ENCODE measurements around the gene MAP7D1.
A peak's percentile ranks its signal among the peaks of the same experiment; 100 is the strongest.

Gene MAP7D1

DNA sequence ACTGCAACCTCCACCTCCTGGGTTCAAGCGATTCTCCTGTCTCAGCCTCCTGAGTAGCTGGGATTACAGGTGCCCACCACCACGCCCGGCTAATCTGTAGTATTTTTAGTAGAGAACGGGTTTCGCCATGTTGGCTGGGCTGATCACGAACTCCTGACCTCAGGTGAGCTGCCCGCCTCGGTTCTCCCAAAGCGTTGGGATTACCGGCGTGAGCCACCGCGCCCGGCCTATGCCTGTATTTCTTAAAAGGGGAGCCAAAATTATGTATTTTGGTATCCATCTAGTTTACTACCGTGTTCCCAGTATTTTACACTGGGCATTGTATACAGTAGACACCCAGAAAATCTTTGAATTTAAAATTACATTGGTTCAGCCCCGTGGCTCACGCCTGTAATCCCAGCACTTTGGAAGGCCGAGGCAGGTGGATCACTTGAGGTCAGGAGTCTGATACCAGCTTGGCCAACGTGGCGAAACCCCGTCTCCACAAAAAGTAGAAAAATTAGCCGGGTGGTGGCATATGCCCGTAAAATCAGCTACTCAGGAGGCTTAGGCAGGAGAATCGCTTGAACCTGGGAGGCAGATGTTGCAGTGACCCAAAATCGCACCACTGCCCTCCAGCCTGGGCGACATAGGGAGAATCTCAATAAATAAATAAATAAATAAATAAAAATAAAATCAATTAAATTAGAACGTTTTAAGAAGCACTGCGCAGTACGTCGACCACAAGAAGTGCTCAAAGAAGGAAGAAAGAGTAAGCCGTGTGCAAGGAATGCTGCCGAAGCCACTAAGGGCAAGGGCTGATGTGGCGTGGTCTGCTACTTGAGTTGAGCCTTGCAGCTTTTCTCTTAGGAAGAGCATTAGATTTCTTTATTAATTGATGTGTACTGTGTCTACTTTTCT is 66.8 kb downstream of the MAP7D1 start:
- TF ChIP-seq, protein P1, sequence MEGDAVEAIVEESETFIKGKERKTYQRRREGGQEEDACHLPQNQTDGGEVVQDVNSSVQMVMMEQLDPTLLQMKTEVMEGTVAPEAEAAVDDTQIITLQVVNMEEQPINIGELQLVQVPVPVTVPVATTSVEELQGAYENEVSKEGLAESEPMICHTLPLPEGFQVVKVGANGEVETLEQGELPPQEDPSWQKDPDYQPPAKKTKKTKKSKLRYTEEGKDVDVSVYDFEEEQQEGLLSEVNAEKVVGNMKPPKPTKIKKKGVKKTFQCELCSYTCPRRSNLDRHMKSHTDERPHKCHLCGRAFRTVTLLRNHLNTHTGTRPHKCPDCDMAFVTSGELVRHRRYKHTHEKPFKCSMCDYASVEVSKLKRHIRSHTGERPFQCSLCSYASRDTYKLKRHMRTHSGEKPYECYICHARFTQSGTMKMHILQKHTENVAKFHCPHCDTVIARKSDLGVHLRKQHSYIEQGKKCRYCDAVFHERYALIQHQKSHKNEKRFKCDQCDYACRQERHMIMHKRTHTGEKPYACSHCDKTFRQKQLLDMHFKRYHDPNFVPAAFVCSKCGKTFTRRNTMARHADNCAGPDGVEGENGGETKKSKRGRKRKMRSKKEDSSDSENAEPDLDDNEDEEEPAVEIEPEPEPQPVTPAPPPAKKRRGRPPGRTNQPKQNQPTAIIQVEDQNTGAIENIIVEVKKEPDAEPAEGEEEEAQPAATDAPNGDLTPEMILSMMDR (IDR thresholded peaks at IDR 0.05): no peak
- TF ChIP-seq ZFX (IDR thresholded peaks at IDR 0.05; ENCODE audit: borderline replicate concordance): no peak
- peak overlapping the region; percentile 91 for H3K27ac ChIP-seq

DNA sequence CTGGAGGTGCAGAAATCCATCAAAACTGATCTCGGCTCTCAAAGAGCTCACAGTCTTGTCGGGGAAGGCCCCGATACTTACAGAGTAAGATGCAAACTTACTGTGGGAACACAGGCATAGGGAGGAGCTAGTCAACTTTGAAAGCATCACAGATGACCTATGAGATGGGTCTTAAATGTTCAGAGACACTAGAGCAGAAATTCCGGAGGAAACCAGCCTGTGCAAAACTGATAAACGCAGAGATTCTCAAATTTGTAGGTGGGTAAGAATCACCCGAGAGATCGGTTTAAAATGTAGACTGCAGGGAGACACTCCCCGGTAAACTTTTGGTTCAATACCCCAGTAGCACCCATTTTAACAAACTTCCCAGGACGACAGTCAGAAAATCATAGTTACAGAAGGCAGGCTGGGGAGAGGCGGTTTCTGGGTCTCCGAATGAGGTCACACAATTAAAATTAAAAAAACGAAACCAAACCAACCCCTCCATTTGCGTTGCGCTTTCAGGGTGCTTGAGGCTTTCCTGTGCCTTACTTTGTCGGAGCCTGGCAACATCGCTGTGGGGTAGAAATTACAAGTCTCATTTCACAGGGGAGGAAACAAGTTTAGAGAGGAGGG is 67.5 kb downstream of the MAP7D1 start:
- H3K27ac ChIP-seq: peak overlapping the region; percentile 91
- TF ChIP-seq ZFX (IDR thresholded peaks at IDR 0.05; ENCODE audit: borderline replicate concordance): no peak
- TF ChIP-seq, protein P1 (IDR thresholded peaks at IDR 0.05): no peak

DNA sequence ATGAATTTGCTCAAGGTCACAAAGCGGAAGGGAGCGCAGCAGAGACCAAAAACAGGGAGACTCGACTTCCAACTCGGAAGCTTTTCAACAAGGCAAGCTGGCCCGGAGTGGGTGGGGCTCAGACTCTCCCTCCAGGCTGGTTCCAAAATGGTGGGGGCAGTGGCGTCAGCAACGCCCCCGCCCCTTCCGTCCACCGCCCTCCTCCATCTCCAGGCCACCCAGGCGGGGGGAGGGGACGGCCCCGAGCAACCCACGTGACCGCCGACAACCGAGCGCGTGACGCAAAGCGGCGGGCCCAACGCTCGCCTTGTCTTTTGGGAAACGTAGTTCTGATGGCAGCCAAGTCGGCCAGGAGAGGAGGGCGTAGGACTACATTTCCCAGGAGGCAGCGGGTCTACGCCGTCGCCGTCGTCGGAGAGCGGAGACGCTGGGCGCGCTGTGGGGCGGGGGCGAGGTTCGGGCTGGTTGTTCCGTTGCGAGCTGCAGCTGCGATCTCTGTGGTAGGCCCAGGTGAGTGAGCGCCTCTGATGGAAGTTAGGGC is 68.1 kb downstream of the MAP7D1 start, which contains the start of gene THRAP3:
Gene THRAP3, plus strand, starts transcription at position 448 of the 541 bp plus-strand sequence. CDS start 58,121 bp downstream, outside the sequence.
- TF ChIP-seq, protein P1 (IDR thresholded peaks at IDR 0.05): no peak
- TF ChIP-seq ZFX (IDR thresholded peaks at IDR 0.05; ENCODE audit: borderline replicate concordance): no peak
- H3K27ac ChIP-seq: peak within 1 kb of the TSS; percentile 91

DNA sequence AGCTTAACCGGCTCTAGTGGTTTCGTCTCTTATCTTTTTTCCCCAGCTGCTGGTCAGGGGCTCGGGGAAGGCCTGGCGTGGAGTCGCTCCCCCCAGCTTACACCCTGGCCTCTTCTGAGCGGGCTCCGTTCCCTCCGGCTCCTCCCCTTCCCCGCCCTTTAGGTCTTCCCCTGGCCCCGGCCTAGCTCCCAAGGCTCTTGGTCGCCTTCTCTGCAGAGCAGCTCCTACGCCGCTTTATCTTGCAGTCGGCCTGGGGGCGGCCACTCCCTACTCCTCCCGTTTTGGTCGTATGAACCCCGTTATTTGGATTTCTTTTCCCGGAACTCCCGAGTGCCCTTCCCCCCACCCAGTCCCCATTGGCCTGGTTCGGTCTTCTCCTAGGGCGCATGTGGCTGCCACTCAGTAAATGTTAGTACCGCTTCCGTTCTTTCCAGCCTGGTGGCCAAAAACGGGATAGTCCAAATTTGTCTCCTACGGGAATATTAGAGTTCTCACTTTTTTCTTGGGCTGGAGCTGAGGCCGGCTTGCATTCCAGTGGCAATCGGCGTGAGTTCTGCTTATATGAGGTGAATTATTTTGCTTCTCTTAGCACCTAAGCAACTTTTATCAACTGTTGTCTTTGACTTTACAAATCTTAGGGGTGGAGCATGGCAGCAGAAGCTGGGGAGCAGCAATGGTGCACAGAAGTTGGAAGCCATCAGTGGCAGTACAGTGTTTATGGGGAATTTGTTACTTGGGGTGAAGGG is 68.8 kb downstream of the MAP7D1 start:
- TF ChIP-seq, protein P1 (IDR thresholded peaks at IDR 0.05): peak; percentile 26; the same call in 1 of the 2 replicates
- TF ChIP-seq ZFX (IDR thresholded peaks at IDR 0.05; ENCODE audit: borderline replicate concordance): no peak
- H3K27ac ChIP-seq: peak overlapping the region; percentile 91

DNA sequence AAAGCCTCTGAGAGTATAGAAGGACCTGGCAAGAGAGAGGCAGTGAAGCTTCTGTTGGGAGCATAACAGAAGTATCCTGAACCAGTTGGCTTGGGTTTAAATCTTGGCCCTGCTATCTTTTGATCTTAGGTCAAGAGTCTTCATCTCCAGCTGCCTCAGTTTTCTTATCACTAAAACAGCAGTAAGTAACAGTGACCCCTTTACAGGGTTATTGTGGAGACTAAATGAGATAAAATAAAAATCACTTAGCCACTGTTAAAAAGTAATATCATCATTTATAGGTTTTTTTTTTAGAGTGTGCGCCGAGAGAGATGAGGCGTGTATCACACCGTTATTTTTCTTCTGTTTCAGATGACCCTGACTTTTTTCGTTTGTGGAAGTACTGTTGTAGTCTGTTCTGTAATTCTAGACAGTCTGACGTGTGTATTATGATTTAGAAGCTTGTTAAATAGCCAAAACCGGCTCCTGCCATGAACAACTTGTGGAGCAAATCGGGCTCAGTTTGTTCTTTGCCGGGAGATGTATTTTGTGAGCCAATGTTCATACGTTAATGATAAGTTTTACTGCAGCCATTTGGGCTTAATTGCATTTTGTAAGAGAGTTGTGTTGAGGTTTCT is 69.4 kb downstream of the MAP7D1 start:
- peak overlapping the region; percentile 91 for H3K27ac ChIP-seq
- TF ChIP-seq, protein P1 (IDR thresholded peaks at IDR 0.05): no peak
- no peak for TF ChIP-seq ZFX (IDR thresholded peaks at IDR 0.05; ENCODE audit: borderline replicate concordance)

DNA sequence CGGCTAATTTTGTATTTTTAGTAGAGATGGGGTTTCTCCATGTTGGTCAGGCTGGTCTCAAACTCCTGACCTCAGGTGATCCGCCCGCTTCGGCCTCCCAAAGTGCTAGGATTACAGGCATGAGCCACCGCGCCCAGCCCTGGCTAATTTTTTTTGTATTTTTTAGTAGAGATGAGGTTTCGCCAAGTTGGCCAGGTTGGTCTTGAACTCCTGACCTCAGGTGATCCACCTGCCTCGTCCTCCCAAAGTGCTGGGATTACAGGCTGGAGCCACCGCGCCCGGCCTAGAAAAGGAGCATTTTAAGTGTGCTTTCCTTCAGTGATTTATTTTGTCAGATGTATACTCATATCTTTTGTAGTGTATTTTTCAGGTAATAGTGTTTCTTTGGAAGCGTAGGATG is 74.3 kb downstream of the MAP7D1 start:
- H3K27ac ChIP-seq: peak overlapping the region; percentile 53
